Superior temporal gyrus (tissue), 1 donor: ENCODE results near the gene H2AZ2.
"Not testable (repeated sequence)": the region's sequence is repeated elsewhere in the genome, so short reads cannot be mapped to it uniquely, and the experiment has no call there.

Experiments used
- DNase-seq: peaks from one replicate; pipeline ENCODE4 v3.0.0-alpha.2; 2016; ENCODE audit errors: extremely low spot score

Gene H2AZ2

GRCh38 chr7:44785218-44785617, 62.7 kb downstream of the H2AZ2 start:
- not testable (repeated sequence) for DNase-seq

- no peak for DNase-seq
Measured at GRCh38 chr7:44784364-44784763, 63.5 kb downstream of the H2AZ2 start.

- no peak for DNase-seq
Measured at GRCh38 chr7:44783407-44783806, 64.5 kb downstream of the H2AZ2 start.

GRCh38 chr7:44782460-44782859, 65.4 kb downstream of the H2AZ2 start:
- DNase-seq, result no peak
